ENCODE measurements around the gene LAMB4. TPM values are rescaled to one million over a fixed set of nuclear protein-coding genes. Genes with fewer than 3 reads are reported as not detected.

The LAMB4 gene
- total RNA-seq, 2 experiments from 2014 or later = not detected

DNA sequence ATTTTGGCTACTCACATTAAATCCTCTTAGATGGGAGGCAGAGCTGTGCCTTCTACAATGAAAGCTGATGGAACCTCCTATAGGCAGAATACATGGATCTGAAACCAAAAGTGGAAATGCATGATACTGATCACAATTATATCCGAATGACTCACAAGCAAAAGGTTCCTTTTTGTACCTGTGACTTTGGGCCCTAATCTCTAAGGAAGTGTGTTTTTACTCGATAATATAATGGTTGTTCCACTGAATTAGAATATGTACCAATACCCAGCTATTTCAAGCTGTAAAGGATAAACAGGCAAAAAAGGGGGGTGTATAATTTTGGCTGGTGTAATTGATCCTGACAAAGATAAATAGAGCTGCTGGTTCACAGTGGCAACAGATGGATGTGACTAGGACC lies 109.6 kb downstream of the LAMB4 start:
- BruUV-seq (replicated peaks) = no TSS peak

DNA sequence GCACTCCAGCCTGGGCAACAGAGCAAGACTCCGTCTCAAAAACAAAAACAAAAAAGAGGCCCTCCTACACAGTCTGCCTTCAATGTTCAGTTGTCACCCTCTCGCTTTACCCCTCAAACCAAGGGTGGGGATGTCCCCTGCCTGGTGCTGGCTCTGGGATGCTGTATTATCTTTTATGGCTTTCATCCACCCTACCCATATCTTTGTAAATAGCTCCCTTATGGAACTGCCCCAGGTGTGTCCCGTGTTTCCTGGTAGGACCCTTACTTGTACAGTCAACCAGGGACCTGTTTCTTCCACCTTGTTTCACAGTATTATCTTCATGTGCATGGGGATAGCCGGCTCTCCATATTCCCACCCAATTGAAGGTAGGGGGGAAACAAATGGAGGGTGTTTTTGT lies 111.5 kb downstream of the LAMB4 start:
- H3K4me2 ChIP-seq (ENCODE audit: low read length) = no peak overlapping the region
- ChIA-PET POLR2A (interaction anchor here (0.5 to 0.6 kb wide), 2 partner anchors 153 to 165 kb away, joined by 3 read pairs; no protein-coding TSS in a partner anchor), CTCF (ENCODE audit: unreplicated experiment) (no interaction called here)
- no peaks in the 10 kb centered on the region for H3K9me3 ChIP-seq (ENCODE audit: low read length)
- H3K4me1 ChIP-seq (ENCODE audit: insufficient read depth, low read length, poor library complexity, severe bottlenecking) = no peaks in the 10 kb centered on the region
- intact Hi-C loops (cut with micrococcal nuclease; ENCODE audit: unreplicated experiment) = no loop called here
- no peaks in the 10 kb centered on the region for H3K79me2 ChIP-seq (ENCODE audit: insufficient read depth, low read depth, low read length)
- no peak overlapping the region for H3K27ac ChIP-seq (ENCODE audit: low read depth, low read length, poor library complexity, severe bottlenecking)
- TF ChIP-seq, protein P1, sequence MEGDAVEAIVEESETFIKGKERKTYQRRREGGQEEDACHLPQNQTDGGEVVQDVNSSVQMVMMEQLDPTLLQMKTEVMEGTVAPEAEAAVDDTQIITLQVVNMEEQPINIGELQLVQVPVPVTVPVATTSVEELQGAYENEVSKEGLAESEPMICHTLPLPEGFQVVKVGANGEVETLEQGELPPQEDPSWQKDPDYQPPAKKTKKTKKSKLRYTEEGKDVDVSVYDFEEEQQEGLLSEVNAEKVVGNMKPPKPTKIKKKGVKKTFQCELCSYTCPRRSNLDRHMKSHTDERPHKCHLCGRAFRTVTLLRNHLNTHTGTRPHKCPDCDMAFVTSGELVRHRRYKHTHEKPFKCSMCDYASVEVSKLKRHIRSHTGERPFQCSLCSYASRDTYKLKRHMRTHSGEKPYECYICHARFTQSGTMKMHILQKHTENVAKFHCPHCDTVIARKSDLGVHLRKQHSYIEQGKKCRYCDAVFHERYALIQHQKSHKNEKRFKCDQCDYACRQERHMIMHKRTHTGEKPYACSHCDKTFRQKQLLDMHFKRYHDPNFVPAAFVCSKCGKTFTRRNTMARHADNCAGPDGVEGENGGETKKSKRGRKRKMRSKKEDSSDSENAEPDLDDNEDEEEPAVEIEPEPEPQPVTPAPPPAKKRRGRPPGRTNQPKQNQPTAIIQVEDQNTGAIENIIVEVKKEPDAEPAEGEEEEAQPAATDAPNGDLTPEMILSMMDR (conservative IDR thresholded peaks at IDR 0.05; ENCODE audit: low read length) = no peak
- no peak for TF ChIP-seq EZH2phosphoT487 (IDR thresholded peaks at IDR 0.05; ENCODE audit: borderline replicate concordance, low read depth, low read length)
- H3K9me2 ChIP-seq (ENCODE audit: insufficient read depth, low read length) = no peaks in the 10 kb centered on the region
- no peak overlapping the region for H3K4me3 ChIP-seq (ENCODE audit: low read depth, low read length, poor library complexity, severe bottlenecking)
- H2AFZ ChIP-seq (ENCODE audit: low read length) = no peak overlapping the region
- no TSS peak for BruUV-seq (replicated peaks)
- H4K20me1 ChIP-seq (ENCODE audit: insufficient read depth, low read length) = no peaks in the 10 kb centered on the region
- H3K36me3 ChIP-seq (ENCODE audit: insufficient read depth, low read length) = no peaks in the 10 kb centered on the region
- DNase-seq (ENCODE audit: low spot score) = no peak

More for the DNA sequence above, 109.6 kb downstream of the LAMB4 start:
- ChIA-PET CTCF (ENCODE audit: unreplicated experiment) (no interaction called here), POLR2A (interaction anchor here (0.9 to 1.0 kb wide), 2 partner anchors 14 to 18 kb away, joined by 3 to 6 read pairs; no protein-coding TSS in a partner anchor)
- H4K20me1 ChIP-seq (ENCODE audit: insufficient read depth, low read length) = no peaks in the 10 kb centered on the region
- intact Hi-C loops (cut with micrococcal nuclease; ENCODE audit: unreplicated experiment) = no loop called here
- no peak overlapping the region for H3K4me3 ChIP-seq (ENCODE audit: low read depth, low read length, poor library complexity, severe bottlenecking)
- no peaks in the 10 kb centered on the region for H3K36me3 ChIP-seq (ENCODE audit: insufficient read depth, low read length)
- H3K9me2 ChIP-seq (ENCODE audit: insufficient read depth, low read length) = no peaks in the 10 kb centered on the region
- TF ChIP-seq, protein P1 (conservative IDR thresholded peaks at IDR 0.05; ENCODE audit: low read length) = no peak
- no peak for TF ChIP-seq EZH2phosphoT487 (IDR thresholded peaks at IDR 0.05; ENCODE audit: borderline replicate concordance, low read depth, low read length)
- no peak overlapping the region for H3K4me2 ChIP-seq (ENCODE audit: low read length)
- H3K4me1 ChIP-seq (ENCODE audit: insufficient read depth, low read length, poor library complexity, severe bottlenecking) = no peaks in the 10 kb centered on the region
- H3K9me3 ChIP-seq (ENCODE audit: low read length) = no peaks in the 10 kb centered on the region
- no peak overlapping the region for H3K27ac ChIP-seq (ENCODE audit: low read depth, low read length, poor library complexity, severe bottlenecking)
- H2AFZ ChIP-seq (ENCODE audit: low read length) = no peak overlapping the region
- DNase-seq (ENCODE audit: low spot score) = no peak
- H3K79me2 ChIP-seq (ENCODE audit: insufficient read depth, low read depth, low read length) = no peaks in the 10 kb centered on the region

DNA sequence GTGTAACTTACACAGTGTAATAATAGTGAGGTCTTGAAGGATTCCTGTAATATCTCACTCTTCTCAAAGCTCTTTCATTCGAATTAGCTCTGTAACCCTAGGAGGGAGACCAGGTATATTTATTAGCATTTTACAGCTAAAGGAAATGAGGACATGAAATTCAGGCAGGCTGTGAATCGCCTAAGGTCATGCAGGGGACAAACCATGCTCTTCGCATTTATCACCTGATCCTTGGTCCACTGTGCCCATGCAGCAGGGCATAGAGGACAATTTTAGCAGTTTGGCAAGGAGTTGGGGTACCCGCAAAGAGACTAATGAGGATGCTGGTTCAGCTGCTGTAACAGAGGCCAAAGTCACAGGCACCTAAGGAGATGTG lies 112.4 kb downstream of the LAMB4 start:
- ChIA-PET POLR2A (interaction anchor here (0.6 kb wide), 1 partner anchor 79 kb away, joined by 4 read pairs; no protein-coding TSS in a partner anchor), CTCF (ENCODE audit: unreplicated experiment) (no interaction called here)
- Histone ChIP-seq H3K9me2 (ENCODE audit: insufficient read depth, low read length) (no peaks in the 10 kb centered on the region), H2AFZ (ENCODE audit: low read length) (no peak overlapping the region), H3K79me2 (ENCODE audit: insufficient read depth, low read depth, low read length) (no peaks in the 10 kb centered on the region), H3K27ac (ENCODE audit: low read depth, low read length, poor library complexity, severe bottlenecking) (no peak overlapping the region), H3K36me3 (ENCODE audit: insufficient read depth, low read length) (no peaks in the 10 kb centered on the region), H3K4me2 (ENCODE audit: low read length) (no peak overlapping the region), H3K9me3 (ENCODE audit: low read length) (no peaks in the 10 kb centered on the region), H3K4me3 (ENCODE audit: low read depth, low read length, poor library complexity, severe bottlenecking) (no peak overlapping the region), H3K4me1 (ENCODE audit: insufficient read depth, low read length, poor library complexity, severe bottlenecking) (no peaks in the 10 kb centered on the region), H4K20me1 (ENCODE audit: insufficient read depth, low read length) (no peaks in the 10 kb centered on the region)
- no peak for DNase-seq (ENCODE audit: low spot score)
- TF ChIP-seq, protein P1 (conservative IDR thresholded peaks at IDR 0.05; ENCODE audit: low read length) = no peak
- no peak for TF ChIP-seq EZH2phosphoT487 (IDR thresholded peaks at IDR 0.05; ENCODE audit: borderline replicate concordance, low read depth, low read length)
- no TSS peak for BruUV-seq (replicated peaks)
- intact Hi-C loops (cut with micrococcal nuclease; ENCODE audit: unreplicated experiment) = no loop called here

Measured in OCI-LY7 (cell line).